OCI-LY3 (cell line): ENCODE results near the gene XXYLT1.

Experiments
- H2AFZ ChIP-seq: fragments of 200-600, 300-600 bp; shearing (Covaris generic); 2 replicates; pipeline ENCODE4 v1.6.0; 2014; ENCODE audit warnings: antibody characterized with exemption, low read depth, low read length
- H3K27ac ChIP-seq: fragments of 200-600, 300-600 bp; sonication (generic); 2 replicates; pipeline ENCODE4 v1.5.1; 2014; ENCODE audit warnings: mild to moderate bottlenecking, low read length, moderate library complexity, mixed read lengths
- H3K27me3 ChIP-seq: fragments of 200-600, 300-600 bp; sonication (generic); 2 replicates; pipeline ENCODE4 v1.6.1; 2014; ENCODE audit warnings: low read depth, low read length, mixed read lengths
- H3K36me3 ChIP-seq: fragments of 200-600, 300-600 bp; sonication (generic); replicated peaks from 2 replicates; pipeline ENCODE3; 2014; ENCODE audit warnings: low read depth, low read length, mixed read lengths
- H3K4me1 ChIP-seq: fragments of 300-600, 200-600 bp; sonication (generic); 2 replicates; pipeline ENCODE4 v1.6.1; 2014; ENCODE audit warnings: low read length, mixed read lengths
- H3K4me2 ChIP-seq: fragments of 200-600, 300-600 bp; sonication (generic); 2 replicates; pipeline ENCODE4 v1.6.1; 2014; ENCODE audit warnings: low read length, mixed read lengths
- H3K4me3 ChIP-seq: fragments of 300-600, 200-600 bp; sonication (generic); 2 replicates; pipeline ENCODE4 v1.5.1; 2014; ENCODE audit warnings: antibody characterized with exemption, mild to moderate bottlenecking, low read length, moderate library complexity
- H3K79me2 ChIP-seq: fragments of 300-600, 200-600 bp; shearing (Covaris generic); 2 replicates; pipeline ENCODE4 v1.6.1; 2014; ENCODE audit warnings: mild to moderate bottlenecking, low read length, mixed read lengths
- H3K9ac ChIP-seq: fragments of 300-600, 200-600 bp; shearing (Covaris generic); 2 replicates; pipeline ENCODE4 v1.6.0; 2014; ENCODE audit warnings: mild to moderate bottlenecking, low read length, moderate library complexity
- H3K9me3 ChIP-seq: fragments of 200-600, 300-600 bp; shearing (Covaris generic); 2 replicates; pipeline ENCODE4 v1.6.1; 2014; ENCODE audit warnings: low read length, mixed read lengths; ENCODE audit not compliant: insufficient read depth
- H4K20me1 ChIP-seq: fragments of 200-600, 300-600 bp; sonication (generic); 2 replicates; pipeline ENCODE4 v1.6.1; 2016; ENCODE audit warnings: low read length, mixed read lengths; ENCODE audit not compliant: insufficient read depth
- CTCF ChIP-seq: fragments of 200-600, 300-600 bp; sonication (generic); IDR thresholded peaks from 2 replicates; pipeline ENCODE4 v1.5.1; 2014; ENCODE audit warnings: antibody characterized with exemption, low read length, low read depth
- EZH2phosphoT487 ChIP-seq: fragments of 200-600 bp; shearing (Covaris generic); IDR thresholded peaks from 2 replicates; pipeline ENCODE4 v1.6.1; 2018; ENCODE audit warnings: antibody characterized with exemption, mixed run types, low read depth

XXYLT1 gene

DNA sequence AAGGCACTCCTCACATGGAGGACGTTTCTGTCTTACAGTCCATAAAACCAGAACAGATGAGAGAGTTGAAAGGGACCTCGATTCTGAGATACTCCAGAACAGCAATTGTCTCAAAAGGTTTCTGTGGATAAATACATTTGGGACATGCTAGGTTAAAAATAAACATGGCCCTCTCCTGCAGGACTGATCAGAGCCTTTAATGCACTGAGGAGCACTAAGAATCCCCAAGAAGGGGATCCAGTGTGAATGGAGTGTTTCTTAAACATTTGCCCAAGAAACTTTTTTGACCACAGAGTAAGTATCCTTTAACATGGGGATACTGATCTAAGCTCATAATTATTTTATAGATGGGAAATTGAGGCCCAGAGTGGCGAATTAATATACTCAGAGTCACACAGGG is 223.4 kb downstream of the XXYLT1 start:
- Histone ChIP-seq H3K4me2 (no peak overlapping the region), H3K4me3 (no peak overlapping the region), H3K9ac (no peak overlapping the region), H3K9me3 (no peaks in the 10 kb centered on the region), H3K4me1 (peaks cover 10% of the 10 kb centered on the region), H3K36me3 (no peaks in the 10 kb centered on the region), H3K27me3 (peaks cover 36% of the 10 kb centered on the region), H2AFZ (no peak overlapping the region), H3K27ac (no peak overlapping the region), H3K79me2 (no peaks in the 10 kb centered on the region), H4K20me1 (no peaks in the 10 kb centered on the region)
- TF ChIP-seq EZH2phosphoT487 (no peak), CTCF (no peak)

DNA sequence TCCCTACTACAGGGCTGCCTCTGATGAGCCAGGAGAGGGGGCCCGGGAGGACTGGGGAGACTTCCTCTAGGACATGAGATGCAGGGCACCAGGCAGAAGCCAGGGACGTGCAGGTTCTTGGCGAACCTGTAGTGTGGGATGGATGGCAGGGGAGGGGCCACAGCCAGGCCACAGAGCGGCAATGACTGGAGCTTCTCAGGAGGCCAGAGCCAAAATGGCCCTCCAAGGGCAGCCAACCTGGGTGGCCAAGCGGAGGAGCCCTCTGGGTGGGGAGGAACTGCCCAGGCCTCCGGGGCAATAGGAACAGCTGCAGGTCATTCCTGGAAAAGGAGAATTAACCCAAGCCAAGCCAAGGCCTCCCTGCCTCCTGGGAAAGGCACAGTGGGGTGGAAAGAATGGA is 224.5 kb downstream of the XXYLT1 start:
- TF ChIP-seq EZH2phosphoT487 (no peak), CTCF (no peak)

DNA sequence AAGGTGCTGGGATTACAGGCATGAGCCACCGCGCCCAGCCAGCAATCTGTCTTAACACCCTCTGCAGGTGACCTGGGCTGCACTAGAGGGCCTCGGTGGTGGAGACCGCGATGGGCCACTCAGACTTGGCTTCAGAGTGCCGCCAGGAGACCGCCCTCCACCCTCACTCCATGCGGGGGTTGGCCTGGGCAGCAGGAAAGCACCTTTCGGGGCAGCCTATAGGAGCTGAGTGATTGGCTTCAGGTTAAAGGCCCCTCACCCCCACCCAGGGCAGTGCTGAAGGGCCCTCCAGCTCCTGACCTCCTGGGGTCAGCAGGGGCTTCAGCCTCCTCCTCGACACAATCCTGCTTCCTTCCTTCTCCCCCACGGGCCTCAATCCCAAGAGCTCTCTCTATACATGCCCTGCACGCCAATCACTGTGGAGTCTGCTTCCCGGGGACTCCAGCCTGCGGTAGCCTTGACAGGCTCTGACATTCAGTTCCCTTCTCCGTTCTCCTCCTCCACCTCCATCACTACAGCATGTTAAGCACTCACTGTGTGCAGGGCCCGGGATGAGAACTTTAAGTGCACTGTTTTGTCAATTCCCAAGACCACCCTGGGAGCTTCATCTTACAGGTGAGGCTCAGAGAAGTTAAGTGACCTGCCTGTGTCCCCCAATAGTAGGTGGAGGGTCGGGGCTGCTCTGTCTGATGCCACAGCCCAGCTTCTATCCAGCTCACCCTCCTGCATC is 225.3 kb downstream of the XXYLT1 start:
- no peaks in the 10 kb centered on the region for H3K36me3 ChIP-seq
- H4K20me1 ChIP-seq, result no peaks in the 10 kb centered on the region
- no peak for TF ChIP-seq EZH2phosphoT487
- no peak for TF ChIP-seq CTCF

More for the DNA sequence above, 224.5 kb downstream of the XXYLT1 start:
- Histone ChIP-seq H3K4me3 (no peak overlapping the region), H4K20me1 (no peaks in the 10 kb centered on the region), H3K27ac (no peak overlapping the region), H3K9me3 (no peaks in the 10 kb centered on the region), H3K79me2 (no peaks in the 10 kb centered on the region), H3K9ac (no peak overlapping the region), H3K27me3 (peaks cover 27% of the 10 kb centered on the region), H3K36me3 (no peaks in the 10 kb centered on the region), H3K4me1 (peaks cover 18% of the 10 kb centered on the region), H2AFZ (no peak overlapping the region), H3K4me2 (no peak overlapping the region)

GRCh38 chr3:195044411-195044810 is 226.5 kb downstream of the XXYLT1 start:
- no peak overlapping the region for H3K27ac ChIP-seq
- H4K20me1 ChIP-seq, result no peaks in the 10 kb centered on the region
- H3K9ac ChIP-seq, result no peak overlapping the region
- H3K4me1 ChIP-seq, result peaks cover 36% of the 10 kb centered on the region
- no peaks in the 10 kb centered on the region for H3K9me3 ChIP-seq
- no peaks in the 10 kb centered on the region for H3K79me2 ChIP-seq
- H3K36me3 ChIP-seq, result no peaks in the 10 kb centered on the region
- H3K27me3 ChIP-seq, result peaks cover 8% of the 10 kb centered on the region; the same call in 1 of the 2 replicates
- H2AFZ ChIP-seq, result no peak overlapping the region
- no peak overlapping the region for H3K4me3 ChIP-seq
- TF ChIP-seq CTCF (no peak), EZH2phosphoT487 (no peak)
- H3K4me2 ChIP-seq, result no peak overlapping the region

More for the DNA sequence above, 225.3 kb downstream of the XXYLT1 start:
- peaks cover 23% of the 10 kb centered on the region for H3K4me1 ChIP-seq
- H3K4me2 ChIP-seq, result no peak overlapping the region
- H3K9me3 ChIP-seq, result no peaks in the 10 kb centered on the region
- H3K27me3 ChIP-seq, result peaks cover 20% of the 10 kb centered on the region
- H3K4me3 ChIP-seq, result no peak overlapping the region
- H3K27ac ChIP-seq, result no peak overlapping the region
- no peaks in the 10 kb centered on the region for H3K79me2 ChIP-seq
- no peak overlapping the region for H2AFZ ChIP-seq
- no peak overlapping the region for H3K9ac ChIP-seq
